ENCODE data around the gene CSAG2. TPM values are rescaled to one million over a fixed set of nuclear protein-coding genes. Genes with fewer than 3 reads are reported as not detected.
A peak's percentile ranks its signal among the peaks of the same experiment; 100 is the strongest.
"Not testable (repeated sequence)": the region's sequence is repeated elsewhere in the genome, so short reads cannot be mapped to it uniquely, and the experiment has no call there.

CSAG2 gene
- total and polyA plus RNA-seq, 8 donors, result not detected

GRCh38 chrX:152735101-152735500 lies 26.0 kb upstream of the CSAG2 start:
- no peaks in the 10 kb centered on the region for H3K4me1 ChIP-seq
- H3K27ac ChIP-seq, result no peak overlapping the region
- H3K9me3 ChIP-seq, result no peaks in the 10 kb centered on the region
- TF ChIP-seq CTCF (IDR thresholded peaks at IDR 0.05), result no peak
- ATAC-seq, result no peak
- no peaks in the 10 kb centered on the region for H3K27me3 ChIP-seq
- no peak for DNase-seq
- no peak overlapping the region for H3K4me3 ChIP-seq
- no peaks in the 10 kb centered on the region for H3K36me3 ChIP-seq
- intact Hi-C loops (cut with DNase I), result no loop called here

DNA sequence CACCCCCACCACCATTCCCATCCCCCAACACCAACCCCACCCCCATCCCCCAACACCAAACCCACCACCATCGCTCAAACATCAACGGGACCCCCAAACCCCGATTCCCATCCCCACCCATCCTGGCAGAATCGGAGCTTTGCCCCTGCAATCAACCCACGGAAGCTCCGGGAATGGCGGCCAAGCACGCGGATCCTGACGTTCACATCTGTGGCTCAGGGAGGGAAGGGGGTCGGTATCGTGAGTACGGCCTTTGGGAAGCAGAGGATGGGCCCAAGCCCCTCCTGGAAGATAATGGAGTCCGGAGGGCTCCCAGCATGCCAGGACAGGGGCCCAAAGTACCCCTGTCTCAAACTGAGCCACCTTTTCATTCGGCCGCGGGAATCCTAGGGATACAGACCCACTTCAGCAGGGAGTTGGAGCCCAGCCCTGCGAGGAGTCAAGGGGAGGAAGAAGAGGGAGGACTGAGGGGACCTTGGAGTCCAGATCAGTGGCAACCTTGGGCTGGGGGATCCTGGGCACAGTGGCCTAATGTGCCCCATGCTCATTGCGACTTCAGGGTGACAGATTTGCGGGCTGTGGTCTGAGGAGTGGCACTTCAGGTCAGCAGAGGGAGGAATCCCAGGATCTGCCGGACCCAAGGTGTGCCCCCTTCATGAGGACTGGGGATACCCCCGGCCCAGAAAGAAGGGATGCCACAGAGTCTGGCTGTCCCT lies 25.2 kb upstream of the CSAG2 start:
- H3K9me3 ChIP-seq; H3K4me3 ChIP-seq; H3K27me3 ChIP-seq; H3K4me1 ChIP-seq; H3K36me3 ChIP-seq; ATAC-seq; DNase-seq; H3K27ac ChIP-seq; intact Hi-C loops (cut with DNase I): not testable (repeated sequence)

- no peaks in the 10 kb centered on the region for H3K36me3 ChIP-seq
- DNase-seq (no peak), ATAC-seq (no peak)
- intact Hi-C loops (cut with DNase I), result no loop called here
- TF ChIP-seq CTCF (IDR thresholded peaks at IDR 0.05), result no peak
- H3K4me1 ChIP-seq, result no peaks in the 10 kb centered on the region
- H3K9me3 ChIP-seq, result no peaks in the 10 kb centered on the region
- no peaks in the 10 kb centered on the region for H3K27me3 ChIP-seq
- H3K4me3 ChIP-seq, result no peak within 1 kb of the TSS
- H3K27ac ChIP-seq, result no peak within 1 kb of the TSS
Measured at GRCh38 chrX:152733261-152733975, 24.3 kb upstream of the CSAG2 start, which contains the start of the genes CSAG1 and MAGEA12. Gene CSAG1 (minus strand): TSS chrX:152733721. CDS start chrX:152732460, 1,261 bp downstream. Gene MAGEA12 (plus strand): TSS chrX:152733757. CDS start chrX:152736162, 2,405 bp downstream.

- no peak overlapping the region for H3K4me3 ChIP-seq
- ATAC-seq (no peak), DNase-seq (no peak)
- intact Hi-C loops (cut with DNase I), result no loop called here
- no peaks in the 10 kb centered on the region for H3K36me3 ChIP-seq
- no peaks in the 10 kb centered on the region for H3K27me3 ChIP-seq
- H3K4me1 ChIP-seq, result no peaks in the 10 kb centered on the region
- no peaks in the 10 kb centered on the region for H3K9me3 ChIP-seq
- no peak overlapping the region for H3K27ac ChIP-seq
- no peak for TF ChIP-seq CTCF (IDR thresholded peaks at IDR 0.05)
Measured at GRCh38 chrX:152725409-152725808, 16.3 kb upstream of the CSAG2 start.

DNA sequence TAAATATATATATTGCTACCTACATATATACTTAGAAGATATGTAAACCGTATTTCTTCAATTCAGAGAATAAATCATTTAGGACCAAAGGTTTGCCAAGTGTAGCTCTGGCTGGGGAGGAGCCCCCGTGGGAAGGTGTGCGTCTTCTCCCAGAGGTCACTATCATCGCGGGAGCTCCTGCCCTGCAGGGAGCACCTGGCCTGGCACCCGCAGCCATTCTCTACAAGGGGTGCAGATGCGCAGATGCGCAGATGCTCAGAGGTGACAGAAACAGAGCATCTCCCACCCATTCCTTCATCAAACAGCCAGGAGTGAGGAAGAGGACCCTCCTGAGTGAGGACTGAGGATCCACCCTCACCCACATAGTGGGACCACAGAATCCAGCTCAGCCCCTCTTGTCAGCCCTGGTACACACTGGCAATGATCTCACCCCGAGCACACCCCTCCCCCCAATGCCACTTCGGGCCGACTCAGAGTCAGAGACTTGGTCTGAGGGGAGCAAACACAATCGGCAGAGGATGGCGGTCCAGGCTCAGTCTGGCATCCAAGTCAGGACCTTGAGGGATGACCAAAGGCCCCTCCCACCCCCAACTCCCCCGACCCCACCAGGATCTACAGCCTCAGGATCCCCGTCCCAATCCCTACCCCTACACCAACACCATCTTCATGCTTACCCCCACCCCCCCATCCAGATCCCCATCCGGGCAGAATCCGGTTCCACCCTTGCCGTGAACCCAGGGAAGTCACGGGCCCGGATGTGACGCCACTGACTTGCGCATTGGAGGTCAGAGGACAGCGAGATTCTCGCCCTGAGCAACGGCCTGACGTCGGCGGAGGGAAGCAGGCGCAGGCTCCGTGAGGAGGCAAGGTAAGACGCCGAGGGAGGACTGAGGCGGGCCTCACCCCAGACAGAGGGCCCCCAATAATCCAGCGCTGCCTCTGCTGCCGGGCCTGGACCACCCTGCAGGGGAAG lies 5.0 kb upstream of the CSAG2 start, which contains the start of gene MAGEA2B:
TSS of gene MAGEA2B (plus strand) at position 814 of the 973 bp plus-strand sequence. CDS start 2,479 bp downstream, outside the sequence.
- H3K4me3 ChIP-seq; intact Hi-C loops (cut with DNase I): not testable (repeated sequence)

GRCh38 chrX:152713195-152713594 lies 4.1 kb upstream of the CSAG2 start:
- DNase-seq; H3K27ac ChIP-seq; H3K4me1 ChIP-seq; intact Hi-C loops (cut with DNase I); ATAC-seq; H3K4me3 ChIP-seq; H3K27me3 ChIP-seq; H3K36me3 ChIP-seq; H3K9me3 ChIP-seq: not testable (repeated sequence)

More for the DNA sequence above, 5.0 kb upstream of the CSAG2 start, which contains the start of gene MAGEA2B:
- H3K27me3 ChIP-seq, H3K27ac ChIP-seq, ATAC-seq, DNase-seq, H3K4me1 ChIP-seq, H3K9me3 ChIP-seq, H3K36me3 ChIP-seq: not testable (repeated sequence)

DNA sequence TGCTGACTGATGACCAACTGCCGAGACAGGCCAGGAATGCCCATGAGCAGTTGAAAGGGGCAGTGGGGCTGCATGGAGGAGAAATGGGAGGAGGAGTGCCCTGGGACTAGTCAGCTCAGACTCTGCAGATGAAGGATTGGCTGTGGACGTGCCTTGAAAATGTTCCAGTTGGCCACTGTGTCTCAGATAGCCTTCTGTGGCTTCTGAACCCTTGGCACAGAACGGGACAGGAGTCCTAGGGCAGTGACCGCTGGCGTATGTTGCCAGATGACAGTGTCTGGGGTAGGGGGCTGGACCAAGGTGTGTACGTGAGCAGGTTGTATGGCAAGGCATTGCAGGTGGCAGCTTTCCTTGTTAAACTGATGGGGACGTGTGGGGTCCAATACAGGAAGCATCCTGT lies 2.6 kb downstream of the CSAG2 start:
- H3K4me1 ChIP-seq; H3K27ac ChIP-seq; H3K4me3 ChIP-seq; H3K27me3 ChIP-seq; H3K9me3 ChIP-seq; intact Hi-C loops (cut with DNase I); H3K36me3 ChIP-seq; DNase-seq; ATAC-seq: not testable (repeated sequence)

DNA sequence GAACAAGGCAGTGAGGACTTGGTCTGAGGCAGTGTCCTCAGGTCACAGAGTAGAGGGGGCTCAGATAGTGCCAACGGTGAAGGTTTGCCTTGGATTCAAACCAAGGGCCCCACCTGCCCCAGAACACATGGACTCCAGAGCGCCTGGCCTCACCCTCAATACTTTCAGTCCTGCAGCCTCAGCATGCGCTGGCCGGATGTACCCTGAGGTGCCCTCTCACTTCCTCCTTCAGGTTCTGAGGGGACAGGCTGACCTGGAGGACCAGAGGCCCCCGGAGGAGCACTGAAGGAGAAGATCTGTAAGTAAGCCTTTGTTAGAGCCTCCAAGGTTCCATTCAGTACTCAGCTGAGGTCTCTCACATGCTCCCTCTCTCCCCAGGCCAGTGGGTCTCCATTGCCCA lies 8.7 kb downstream of the CSAG2 start:
- H3K4me1 ChIP-seq; ATAC-seq; H3K27me3 ChIP-seq; H3K27ac ChIP-seq; intact Hi-C loops (cut with DNase I); H3K4me3 ChIP-seq; H3K9me3 ChIP-seq; H3K36me3 ChIP-seq: not testable (repeated sequence)
- DNase-seq, result peak in 1 of 4 donors; percentile 26
